ENCODE data around the gene KRT86.

KRT86 gene

DNA sequence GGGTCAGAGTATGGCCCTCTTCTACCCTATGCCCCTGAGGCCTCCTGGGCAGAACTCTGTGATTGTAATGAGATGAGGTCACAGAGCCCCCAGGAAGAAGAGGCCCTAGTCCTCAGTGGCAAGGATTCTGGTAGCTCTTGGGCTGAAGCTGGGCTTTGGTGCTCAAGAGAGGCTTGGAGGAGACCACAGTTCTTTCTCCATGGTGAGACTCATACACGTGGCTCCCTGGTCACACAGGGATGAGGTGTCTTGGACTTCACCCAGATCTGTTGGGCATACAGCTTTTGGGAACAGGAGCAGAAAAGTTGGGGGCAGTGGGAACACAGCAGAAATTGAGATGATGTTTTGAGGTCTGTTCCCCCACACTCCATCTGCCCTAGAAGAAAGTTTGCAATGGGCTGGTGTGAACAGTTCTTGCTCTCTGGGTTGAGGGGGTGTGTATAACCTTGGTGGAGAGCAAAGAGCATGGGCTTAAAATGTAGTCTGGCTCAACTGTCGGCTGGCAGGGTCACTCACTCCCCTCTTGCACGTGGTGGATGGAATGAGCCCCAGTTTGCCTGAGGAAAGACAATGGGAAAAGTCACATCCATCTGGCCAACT is at the start of gene KRT86:
KRT86 (plus strand) TSS at position 125 of the 600 bp plus-strand sequence. CDS start 27,272 bp downstream, outside the sequence.
- no peak for DNase-seq

DNA sequence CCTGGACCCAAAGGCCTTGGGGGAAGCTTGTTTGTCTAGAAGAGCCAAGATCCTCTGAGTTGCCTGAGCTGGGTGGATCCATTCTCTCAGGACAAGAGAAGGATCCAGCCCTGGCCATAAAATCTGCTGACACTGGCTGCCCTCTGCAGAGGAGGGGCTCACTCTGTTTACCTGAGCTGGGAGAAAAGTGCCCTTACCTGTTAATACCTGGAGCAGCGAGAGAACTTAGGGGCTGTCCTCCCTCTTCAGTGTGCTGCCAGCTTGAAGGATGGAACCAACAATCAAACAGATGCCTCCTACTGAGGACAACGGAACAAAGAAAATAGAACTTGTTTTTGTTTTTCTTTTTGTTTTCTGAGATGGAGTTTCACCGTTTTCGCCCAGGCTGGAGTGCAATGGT is 48.7 kb upstream of the KRT86 start:
- DNase-seq: no peak

DNA sequence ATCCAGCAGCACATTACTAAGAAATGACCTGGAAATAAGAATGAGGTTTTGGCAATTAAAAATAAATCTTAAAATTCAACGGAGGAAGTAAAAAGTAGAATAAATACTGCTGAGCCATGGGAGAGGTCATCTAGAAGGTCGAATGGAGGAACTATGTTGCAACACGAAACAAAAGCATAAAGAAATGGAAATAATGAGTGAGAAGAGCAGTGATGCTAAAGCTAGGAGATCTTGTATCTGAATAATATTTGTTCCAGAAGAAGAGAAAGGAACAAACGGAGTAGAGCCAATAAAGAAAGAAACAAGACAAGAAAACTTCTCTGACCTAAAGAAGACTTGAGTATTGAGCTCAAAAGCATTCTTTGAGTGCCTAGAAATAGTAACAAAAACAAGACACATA is 48.0 kb upstream of the KRT86 start:
- DNase-seq: no peak

DNA sequence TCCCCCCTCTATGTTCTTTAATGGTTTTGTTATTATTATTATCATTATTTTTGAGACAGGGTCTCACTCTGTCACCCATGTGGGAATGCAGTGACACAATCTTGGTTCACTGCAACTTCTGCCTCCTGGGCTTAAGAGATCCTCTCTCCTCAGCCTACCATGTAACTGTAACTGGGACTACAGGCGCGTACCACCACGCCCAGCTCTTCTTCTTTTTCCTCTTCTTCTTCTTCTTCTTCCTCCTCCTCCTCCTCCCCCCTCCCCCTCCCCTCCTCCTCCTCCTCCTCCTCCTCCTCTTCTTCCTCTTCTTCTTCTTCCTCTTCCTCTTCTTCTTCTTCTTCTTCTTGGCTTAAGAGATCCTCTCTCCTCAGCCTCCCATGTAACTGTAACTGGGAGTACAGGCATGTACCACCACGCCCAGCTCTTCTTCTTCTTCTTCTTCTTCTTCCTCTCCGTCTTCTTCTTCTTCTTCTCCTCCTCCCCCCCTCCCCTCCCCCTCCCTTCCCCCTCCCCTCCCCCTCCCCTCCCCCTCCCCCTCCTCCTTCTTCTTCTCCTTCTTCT is 46.8 kb upstream of the KRT86 start:
- DNase-seq: no peak

DNA sequence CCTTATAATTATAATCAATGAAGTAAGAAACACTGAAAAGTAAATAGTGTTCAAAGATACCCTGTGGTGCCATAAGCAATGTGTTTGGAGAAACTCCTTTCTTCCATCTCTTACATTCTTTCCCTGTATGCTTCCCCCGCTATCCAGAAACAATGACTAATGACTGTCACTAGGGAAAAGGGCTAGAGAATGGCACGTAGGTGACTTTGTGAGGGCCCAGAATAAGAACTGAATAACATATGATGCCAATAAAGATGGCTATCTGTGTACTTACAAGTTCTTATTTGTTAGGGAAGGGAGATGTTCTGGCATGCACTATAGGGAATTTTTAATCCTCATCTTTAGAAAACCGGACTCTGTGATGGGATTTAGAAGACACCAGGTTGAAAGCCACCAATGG is 46.1 kb upstream of the KRT86 start:
- no peak for DNase-seq

DNA sequence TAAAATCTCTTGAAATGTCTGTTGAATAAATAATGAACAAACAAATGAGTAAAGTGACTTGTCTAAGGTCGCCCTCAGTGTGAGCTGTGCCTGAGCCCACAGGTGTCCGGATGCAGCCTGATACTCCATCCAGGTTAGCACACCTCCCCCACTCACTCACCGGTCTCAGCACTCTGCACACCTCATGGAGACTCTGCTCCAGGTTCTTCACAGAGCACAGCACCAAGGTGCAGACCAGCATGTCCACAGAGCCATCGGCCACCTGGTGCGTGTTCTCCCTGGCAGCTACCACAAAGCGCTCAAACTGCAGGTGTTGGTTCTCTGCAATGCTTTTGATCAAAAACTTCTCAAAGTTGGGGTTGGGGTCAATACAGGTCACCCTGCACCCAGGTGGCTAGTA is 45.5 kb upstream of the KRT86 start:
- no peak for DNase-seq

DNA sequence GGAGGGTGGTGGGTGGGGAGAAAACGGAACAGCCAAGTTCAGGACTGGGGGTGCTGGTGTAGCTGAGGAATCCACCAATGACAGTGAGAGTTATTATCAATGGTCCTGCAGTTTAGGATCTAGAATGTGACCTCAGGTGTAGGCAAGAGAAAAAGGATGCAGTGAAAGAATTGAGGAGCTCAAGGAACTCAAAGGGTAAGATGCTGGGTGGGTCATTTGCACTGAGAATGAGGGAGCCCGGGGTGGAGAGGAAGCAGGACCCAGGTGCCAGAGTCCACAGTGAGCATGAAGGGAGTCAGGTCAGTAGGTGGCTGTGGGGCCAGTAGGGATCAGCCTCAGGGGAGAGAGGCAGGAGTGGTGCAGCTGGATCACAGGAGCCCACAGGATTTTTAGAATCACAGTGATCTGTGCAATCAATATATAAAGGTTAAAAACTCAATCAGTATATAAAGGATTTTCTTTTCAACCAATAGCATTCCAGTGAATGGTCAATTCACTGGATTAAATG is 44.6 kb upstream of the KRT86 start:
- no peak for DNase-seq

DNA sequence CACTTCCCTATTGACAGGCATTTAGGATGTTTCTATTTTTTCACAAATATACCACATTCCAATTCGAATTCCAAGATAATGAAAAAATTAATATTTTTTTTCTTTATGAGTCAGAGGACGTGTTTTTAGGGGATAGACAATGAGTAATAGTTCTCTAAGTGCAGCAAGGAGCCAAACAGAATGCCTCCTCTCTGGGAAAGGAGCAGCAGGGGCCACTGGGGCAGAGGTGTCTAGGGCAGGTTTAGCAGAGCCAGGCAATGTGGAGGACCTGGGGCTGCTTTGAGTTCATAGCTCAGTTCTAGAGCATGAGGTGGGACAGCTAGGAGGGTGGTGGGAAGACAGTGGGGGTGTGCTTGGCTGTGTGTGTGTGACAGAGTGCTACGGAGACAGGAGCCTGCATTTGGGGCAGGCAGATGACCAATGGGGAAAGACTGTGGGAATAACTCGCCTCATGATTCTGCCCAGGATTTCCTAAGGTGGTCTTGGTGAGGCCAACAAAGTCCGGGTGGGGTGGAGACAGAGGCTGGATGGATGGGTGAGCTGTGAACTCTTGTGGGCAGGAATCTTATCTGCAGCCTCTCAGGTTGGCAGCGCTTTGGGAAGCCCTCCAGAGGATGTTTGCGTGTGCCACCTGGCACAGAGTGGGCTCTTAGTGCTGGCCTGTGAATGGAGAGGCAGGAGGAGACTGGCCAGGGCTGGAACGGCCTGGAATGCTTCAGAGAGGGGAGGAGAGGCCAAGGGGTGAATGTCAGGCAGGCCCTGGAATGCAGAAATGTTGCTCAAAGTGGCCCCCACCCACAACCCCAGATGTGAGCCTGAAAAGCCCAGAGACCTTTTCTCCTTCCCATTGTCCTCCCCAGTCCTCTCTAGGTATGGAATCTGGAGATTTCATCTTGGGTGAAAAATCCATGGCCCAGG is 43.8 kb upstream of the KRT86 start:
- DNase-seq: no peak

DNA sequence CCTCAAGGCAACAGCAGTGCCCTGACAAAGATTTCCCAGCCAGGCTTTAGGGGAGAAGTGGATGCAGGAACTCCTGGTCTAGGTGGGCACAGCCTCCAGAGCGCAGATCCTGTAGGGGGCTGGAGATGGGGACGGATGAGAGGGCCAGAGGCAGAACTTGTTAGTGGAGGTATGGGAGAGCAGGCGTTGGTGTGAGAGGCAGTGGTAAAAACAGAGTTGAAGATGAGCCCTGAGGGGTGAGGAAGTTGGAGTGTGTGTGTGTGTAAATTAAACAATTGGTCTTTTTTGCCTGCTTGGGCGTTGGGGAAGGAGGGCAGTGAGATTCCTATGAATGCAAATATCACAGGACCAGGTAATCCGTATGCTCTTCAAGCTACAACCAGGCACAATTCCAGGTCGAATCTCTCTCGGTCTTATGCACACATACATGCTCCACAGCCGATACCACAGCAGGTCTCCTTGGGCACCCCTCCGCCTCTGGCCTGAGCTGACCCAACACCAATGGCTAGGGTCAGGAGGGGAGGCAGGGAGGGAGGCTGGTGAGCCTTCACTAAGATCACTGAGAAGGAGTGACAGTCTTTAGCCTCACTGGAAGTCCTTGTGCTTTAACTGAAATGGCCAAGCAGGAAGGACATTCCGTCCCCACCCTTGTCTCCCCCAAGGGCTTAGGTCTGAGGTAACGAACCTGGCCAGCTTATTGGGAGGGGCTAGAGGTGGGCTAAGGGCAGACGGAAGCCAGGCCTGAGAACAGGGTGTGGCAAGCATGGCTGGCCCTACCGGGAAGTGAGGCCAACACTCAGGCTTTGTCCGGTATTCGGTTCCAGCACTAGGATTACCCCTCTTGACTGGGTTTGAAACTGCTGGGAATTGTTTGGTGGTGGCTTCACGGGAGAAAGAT is 42.9 kb upstream of the KRT86 start:
- DNase-seq: peak in 1 of 2 experiments; percentile 49

DNA sequence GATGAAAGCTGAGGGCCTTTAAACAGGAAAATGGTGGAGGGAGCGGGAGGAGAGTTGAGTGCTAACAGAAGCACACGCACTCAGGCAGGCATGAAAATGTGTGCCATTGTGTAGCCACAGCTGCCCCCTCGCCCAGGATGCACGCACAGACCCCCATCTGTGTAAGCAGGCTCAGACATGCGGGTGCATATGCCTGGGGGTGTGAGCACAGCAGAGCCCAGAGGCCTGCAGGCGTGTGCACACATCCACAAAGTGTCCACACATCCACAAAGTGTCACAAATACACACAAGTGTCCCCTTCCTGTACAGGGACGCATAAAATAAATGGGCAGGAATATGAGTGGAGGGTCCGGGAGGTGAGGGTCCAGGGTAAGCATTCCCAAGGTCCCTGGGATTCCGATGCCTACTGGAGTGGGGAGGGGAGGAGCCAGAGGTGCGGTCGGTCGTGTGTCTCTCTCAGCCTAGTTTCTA is 42.2 kb upstream of the KRT86 start:
- DNase-seq: no peak

DNA sequence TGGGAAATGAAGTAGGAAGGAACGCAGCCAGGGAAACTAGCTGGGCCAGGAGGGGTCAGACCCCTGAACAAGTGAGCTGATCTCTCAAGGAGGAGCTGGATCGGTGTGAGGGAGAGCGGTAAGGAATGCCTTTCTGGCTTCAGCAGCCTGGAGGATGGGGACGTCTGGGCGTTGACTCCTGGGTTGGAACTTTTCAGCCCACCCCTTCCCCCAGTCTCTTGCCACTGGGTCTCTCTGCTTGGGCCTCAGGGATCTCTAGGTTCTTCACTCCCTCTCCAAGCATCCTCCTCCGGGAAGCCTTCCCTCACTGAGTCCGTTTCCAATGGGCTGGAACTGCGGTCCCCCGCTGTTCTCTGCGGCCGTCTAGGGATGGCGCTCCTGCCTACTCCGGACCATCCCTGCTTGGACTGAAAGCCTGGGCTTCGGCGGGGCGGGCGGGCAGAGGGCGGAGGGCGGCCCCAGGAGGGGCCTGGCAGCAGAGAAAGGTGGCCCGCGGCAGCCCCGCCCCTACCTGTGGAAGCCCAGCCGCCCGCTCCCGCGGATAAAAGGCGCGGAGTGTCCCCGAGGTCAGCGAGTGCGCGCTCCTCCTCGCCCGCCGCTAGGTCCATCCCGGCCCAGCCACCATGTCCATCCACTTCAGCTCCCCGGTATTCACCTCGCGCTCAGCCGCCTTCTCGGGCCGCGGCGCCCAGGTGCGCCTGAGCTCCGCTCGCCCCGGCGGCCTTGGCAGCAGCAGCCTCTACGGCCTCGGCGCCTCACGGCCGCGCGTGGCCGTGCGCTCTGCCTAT is 41.6 kb upstream of the KRT86 start, which contains the start of gene KRT7:
KRT7 (plus strand) TSS at position 570 of the 788 bp plus-strand sequence; CDS start at position 624, 54 bp downstream.
- DNase-seq: no peak

DNA sequence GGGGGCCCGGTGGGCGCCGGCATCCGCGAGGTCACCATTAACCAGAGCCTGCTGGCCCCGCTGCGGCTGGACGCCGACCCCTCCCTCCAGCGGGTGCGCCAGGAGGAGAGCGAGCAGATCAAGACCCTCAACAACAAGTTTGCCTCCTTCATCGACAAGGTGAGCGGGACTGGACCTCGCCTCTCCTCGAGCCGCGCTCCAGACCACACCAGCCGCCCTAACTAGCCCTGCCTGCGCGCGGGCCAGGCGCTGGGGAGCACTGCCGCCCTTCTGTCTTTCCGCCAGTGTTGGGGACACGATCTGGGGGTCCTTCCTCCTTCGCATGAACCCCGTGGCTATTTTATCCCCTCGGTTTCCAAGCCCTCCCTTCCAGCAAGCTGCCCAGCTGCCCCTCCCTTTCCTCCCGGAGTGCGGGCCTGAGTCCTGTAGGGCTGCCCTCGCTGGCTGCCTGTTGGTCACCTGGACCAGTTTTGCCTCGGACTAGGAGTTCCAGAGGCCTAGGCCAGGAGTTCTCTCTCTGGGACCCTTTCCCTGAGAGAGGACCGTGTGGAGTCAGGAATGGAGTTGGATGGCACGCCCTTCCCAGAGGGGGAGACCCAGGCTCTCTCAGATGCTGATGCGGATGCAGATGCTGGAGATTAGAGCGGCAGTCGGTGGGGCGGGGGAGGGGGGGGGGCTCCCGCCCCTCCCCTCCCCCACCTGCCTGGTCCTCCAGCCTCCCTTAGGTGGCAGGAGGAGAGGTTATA is 40.8 kb upstream of the KRT86 start:
- no peak for DNase-seq

DNA sequence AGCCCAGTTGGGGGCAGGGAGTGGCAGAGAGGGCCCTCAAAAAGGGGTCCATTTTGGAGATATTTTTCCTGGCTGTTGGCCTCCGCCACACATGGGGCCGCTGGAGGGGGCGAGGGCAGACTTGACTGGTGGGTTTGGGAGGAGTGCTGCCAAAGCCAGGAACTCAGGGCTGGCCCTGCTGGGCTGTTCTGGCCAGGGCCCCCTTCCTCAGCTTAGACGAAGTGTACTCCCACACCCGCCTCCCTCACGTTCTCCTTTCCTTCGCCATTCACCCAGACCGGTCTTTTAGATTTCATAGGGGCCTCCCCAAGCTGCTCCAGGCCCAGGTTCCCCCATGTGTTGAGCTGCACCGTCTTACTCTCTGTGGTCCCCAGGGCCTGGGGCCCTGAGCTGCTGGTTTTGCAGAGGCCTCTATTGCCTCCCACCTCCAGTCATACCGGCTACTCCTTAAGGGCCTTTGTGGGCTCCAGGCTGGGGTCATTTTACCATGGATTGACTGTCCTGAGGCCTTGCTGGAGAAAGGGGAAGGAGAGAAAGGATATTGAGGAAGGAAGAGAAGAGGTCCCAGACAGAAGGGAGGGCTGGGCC is 40.1 kb upstream of the KRT86 start:
- no peak for DNase-seq

DNA sequence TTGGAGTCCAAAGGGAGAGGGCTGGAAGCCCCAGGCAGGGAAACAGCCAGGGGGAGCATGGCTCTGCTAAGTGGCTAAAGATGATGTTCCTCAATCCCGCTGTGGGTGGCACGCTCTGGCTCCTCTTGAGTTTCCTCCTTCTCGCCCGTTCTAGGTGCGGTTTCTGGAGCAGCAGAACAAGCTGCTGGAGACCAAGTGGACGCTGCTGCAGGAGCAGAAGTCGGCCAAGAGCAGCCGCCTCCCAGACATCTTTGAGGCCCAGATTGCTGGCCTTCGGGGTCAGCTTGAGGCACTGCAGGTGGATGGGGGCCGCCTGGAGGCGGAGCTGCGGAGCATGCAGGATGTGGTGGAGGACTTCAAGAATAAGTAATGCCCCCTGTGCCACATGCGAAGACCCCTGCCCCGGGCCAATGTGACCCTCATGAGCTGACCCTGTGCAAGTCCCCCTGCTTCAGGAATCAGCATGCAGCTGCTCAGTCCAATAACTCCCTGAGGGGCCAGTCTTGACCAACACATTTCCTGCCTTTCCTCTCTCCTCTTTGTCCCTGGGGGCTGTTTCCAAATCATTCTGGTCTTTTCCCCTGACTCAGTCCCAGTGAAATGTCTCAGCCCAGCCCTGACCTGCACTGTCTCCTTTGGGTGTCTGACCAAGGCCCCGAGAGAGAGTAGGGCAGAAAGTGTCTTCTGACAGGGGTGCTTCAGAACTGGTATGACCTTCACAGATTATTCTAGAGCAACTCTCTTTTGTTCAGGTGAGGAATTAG is 39.3 kb upstream of the KRT86 start:
- DNase-seq: no peak

DNA sequence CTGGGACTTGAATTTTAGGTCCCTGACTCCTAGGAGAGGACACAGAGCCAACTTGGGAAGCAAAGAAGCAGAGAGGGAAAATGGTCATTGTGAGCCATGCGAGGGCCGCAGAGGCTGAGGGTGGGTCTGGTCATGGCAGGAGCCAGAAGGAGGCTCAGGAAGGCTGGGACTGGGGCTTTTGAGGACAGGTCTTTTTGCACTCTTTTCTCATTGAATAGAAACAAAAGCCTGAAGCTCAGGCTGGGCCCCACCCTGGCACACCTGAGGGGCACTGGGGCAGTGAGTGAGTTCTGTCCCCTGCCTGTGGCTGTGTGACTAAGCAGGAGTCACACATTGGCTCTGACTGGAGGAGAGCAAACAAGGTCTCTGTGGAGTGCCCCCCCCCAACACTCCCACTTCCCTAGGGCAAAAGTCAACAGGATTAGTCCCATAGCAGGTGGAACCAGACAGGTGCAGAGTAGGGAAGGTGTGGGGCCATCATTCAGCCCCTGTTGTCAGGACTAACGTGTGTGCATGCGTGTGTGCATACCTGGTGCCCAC is 38.6 kb upstream of the KRT86 start:
- peak in 1 of 2 experiments; percentile 26 for DNase-seq

DNA sequence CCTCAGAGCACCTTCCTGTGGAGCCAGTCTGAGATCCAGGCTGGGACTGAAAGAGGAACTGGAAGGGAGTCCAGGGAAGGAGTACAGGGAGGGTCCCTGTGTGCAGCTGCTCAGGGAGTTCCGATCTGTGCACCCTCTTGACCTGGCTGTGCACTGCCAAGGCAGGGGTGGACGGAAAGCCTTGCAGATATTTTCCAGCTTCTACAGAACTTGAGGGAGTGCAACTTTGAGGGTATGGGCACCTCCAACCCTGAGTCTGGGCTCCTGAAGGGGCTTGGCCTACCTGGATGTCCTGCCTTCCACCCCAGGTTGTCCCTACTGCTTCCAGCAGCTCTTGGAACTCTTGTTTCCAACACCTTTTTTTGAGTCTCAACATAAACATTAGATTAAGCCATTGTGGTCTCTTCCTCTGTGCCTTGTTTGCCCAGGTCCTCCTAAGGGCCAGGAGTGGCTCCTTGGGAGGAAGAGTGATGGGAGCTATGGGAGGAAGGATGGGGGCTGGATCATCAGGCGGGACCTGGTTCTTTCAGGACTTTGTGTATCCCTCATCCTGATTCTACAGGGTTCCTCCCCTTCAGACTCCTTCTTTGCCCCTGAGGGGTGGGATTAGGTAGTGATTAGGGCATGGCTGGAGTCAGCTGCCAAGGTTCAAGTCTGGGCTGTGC is 37.9 kb upstream of the KRT86 start:
- no peak for DNase-seq

DNA sequence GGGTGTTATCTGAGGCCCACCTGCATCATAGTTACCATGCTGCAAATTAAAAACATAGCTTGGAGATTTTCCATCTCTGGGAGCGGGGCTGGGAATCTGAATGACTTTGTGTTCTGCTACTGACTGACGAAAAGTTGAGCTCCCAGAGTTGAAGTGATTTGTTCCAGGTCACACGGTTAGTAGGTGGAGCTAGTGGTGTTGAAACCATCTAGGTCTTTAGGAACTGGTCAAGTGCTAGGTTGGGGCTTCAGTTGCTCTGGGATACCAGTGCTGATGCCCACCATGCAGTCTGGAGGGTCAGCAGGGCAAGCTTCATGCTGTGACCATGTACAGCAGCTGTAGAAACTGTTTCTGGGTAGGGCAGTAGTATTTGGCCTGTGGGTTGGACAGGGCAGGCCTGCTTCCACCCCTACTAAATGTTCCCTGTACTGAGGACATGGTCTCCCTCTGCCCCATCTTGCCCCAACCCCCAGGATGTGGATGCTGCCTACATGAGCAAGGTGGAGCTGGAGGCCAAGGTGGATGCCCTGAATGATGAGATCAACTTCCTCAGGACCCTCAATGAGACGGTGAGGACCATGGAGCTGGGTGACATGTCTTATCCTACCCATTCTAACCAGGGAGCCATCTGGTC is 36.1 kb upstream of the KRT86 start:
- DNase-seq: no peak

DNA sequence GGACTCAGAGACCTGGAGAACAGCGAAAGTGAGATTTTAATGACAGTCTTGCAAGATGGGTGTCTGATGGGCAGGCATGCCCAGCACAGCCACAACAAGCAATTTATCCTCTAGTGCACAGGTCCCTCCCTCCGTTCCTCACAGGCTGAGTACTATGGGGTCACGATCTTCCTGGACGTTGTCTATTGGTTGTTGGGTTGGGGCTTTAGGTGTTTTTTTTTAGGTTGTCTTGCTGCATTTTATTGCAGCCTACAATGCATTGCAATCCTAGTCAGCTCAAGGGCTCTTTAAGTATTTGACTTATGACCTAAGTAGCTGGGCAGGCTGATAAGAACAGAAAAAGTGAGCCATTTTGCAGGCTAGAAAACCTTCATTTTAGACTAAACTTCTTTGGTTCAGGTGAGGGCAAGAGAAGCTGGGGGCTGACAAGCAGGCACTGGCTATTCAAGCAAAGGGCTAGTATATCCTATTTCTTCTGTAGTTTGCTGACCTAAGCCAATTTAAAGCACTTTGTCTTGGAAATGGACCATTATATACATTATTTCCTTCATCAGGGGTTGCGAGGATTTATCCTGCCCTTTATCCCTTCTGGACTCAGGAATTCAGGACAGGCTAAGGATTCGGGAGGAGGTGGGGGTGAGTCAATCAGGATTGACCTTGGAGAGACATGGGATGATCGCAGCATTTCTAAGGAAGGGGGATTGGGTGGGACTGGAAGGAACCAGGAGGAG is 35.4 kb upstream of the KRT86 start:
- no peak for DNase-seq

All from NCI-H526 (cell line).